NB4 (cell line): ENCODE measurements around the gene ADNP.

Experiments
- MYC ChIP-seq: IDR thresholded peaks from 2 replicates; pipeline ENCODE4 v1.6.1; 2011; ENCODE audit warnings: low read depth, low read length
- POLR2A ChIP-seq: IDR thresholded peaks from 2 replicates; pipeline ENCODE4 v1.6.1; 2011; ENCODE audit warnings: mild to moderate bottlenecking; ENCODE audit not compliant: insufficient read length; ENCODE audit errors: extremely low read depth
- TF ChIP-seq, protein P1 (sequence below): IDR thresholded peaks from one replicate; pipeline ENCODE4 v1.5.1; 2012; ENCODE audit warnings: low read depth, low read length

- TF ChIP-seq, protein P1, sequence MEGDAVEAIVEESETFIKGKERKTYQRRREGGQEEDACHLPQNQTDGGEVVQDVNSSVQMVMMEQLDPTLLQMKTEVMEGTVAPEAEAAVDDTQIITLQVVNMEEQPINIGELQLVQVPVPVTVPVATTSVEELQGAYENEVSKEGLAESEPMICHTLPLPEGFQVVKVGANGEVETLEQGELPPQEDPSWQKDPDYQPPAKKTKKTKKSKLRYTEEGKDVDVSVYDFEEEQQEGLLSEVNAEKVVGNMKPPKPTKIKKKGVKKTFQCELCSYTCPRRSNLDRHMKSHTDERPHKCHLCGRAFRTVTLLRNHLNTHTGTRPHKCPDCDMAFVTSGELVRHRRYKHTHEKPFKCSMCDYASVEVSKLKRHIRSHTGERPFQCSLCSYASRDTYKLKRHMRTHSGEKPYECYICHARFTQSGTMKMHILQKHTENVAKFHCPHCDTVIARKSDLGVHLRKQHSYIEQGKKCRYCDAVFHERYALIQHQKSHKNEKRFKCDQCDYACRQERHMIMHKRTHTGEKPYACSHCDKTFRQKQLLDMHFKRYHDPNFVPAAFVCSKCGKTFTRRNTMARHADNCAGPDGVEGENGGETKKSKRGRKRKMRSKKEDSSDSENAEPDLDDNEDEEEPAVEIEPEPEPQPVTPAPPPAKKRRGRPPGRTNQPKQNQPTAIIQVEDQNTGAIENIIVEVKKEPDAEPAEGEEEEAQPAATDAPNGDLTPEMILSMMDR = no peak
- TF ChIP-seq POLR2A (no peak), MYC (no peak)
These were observed 31.0 kb downstream of the ADNP start for GRCh38 chr20:50900261-50900660.
